DMS 273 treated with DMSO at 0.1 percent for 48 hours (cell line): Measurements from ENCODE around the gene IFNL3.
"Not testable (repeated sequence)": the region's sequence is repeated elsewhere in the genome, so short reads cannot be mapped to it uniquely, and the experiment has no call there.

ENCODE experiments used
- DNase-seq: peaks from one replicate; lab custom pipeline; 2025; lab: John Stamatoyannopoulos, UW

IFNL3 gene

DNA sequence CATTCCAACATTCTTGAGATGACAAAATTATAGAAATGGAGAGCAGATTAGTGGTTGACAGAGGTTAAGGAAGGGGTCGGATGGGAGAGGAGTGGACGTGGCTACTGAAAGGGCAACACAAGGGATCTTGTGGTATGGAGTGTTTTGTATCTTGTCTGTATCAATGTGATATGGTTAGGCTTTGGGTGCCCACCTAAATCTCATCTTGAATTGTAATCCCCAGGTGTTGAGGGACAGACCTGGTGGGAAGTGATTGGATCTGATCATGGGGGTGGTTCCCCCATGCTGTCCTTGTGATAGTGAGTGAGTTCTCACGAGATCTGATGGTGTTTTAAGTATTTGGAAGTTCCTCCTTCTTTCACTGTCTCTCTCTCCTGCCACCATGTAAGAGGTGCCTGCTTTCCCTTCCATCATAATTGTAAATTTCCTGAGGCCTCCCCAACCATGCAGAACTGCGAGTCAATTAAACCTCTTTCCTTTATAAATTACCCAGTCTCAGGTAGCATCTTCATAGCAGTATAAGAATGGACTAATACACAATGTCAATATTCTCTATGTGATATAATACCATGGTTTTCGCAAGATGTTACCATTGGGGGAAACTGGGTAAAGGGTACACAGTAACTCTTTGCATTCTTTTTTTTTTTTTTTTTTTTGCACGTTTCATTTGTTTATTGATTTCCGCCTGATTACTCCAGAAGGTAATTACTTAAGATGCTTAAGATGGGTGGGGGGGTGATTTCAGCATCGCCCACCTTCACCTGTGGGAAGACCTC, 8.8 kb upstream of the IFNL3 start:
- no peak for DNase-seq

DNA sequence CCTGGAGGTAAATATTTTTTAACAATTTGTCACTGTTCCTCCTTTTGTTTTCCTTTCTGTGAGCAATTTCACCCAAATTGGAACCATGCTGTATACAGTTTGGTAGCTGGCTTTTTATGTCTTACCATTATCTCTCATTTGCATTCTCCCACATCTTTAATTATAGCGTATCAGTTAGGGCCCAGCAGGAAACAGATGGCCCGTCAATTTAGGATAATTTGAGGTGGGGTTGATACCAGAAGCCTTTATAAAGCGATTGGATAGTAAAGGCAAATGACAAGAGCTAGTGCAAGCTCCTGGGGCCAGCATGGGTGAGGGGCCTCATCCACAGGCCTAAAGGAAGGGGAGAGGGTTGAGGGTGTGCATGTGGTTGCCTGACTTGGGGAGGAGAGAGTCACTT, 7.7 kb upstream of the IFNL3 start:
- peak; percentile 60 for DNase-seq

DNA sequence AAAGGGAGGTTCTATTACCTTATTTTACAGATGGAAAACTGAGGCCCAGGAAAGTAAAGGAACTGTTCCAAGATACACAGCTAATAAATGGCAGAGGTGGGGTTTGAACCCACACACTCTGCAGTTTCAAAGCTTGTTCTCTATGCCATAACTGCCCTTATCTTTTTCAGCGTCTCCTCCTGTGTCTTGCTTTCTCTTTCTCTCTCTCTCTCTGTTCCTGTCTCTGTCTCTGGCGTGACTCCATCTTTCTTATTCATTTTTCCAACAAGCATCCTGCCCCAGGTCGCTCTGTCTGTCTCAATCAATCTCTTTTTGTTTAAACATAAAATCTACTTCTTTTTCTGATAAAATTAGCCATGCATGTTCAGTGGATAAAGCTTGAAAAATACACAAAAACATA, 7.0 kb upstream of the IFNL3 start:
- no peak for DNase-seq

DNA sequence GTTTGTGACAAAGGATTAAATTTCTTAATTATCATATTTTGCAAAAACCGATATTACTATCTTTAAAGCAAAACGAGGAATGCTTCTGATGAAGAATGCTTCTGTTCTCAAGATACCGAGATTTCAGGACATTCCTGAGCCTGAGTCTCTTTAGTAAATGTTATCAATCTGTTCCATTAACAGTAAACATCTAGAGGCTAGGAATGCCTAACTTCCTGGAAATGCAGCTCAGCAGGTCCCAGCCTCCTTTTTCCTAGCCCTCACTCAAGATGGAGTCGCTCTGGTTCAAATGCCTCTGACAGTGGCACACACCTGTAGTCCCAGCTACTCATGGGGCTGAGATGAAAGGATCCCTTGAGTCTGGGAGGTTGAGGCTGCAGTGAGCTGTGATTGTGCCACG, 6.3 kb upstream of the IFNL3 start:
- no peak for DNase-seq

DNA sequence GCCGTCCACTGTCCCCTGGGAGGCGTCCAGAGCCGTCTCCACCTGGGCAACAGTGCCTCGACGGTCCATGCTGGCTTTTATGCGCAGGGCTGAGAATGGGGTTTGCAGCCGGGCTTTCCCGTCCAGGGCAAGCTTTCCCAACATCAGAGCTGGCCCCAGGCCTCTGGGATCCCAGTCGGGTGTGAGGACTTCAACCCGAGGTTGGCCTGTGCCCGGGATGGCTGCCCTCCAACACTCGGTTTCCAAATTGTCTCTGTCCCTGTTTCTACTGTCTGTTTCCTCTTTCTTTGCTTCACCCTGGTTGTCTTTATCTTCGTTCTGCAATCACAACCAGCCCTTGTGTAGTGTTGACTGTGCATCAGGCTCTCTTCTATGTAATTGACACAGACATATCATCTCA, 4.0 kb upstream of the IFNL3 start, which contains the start of gene IFNL4:
Gene IFNL4 (minus strand): TSS at position 51 of the 400 bp plus-strand sequence.
- DNase-seq: no peak

DNA sequence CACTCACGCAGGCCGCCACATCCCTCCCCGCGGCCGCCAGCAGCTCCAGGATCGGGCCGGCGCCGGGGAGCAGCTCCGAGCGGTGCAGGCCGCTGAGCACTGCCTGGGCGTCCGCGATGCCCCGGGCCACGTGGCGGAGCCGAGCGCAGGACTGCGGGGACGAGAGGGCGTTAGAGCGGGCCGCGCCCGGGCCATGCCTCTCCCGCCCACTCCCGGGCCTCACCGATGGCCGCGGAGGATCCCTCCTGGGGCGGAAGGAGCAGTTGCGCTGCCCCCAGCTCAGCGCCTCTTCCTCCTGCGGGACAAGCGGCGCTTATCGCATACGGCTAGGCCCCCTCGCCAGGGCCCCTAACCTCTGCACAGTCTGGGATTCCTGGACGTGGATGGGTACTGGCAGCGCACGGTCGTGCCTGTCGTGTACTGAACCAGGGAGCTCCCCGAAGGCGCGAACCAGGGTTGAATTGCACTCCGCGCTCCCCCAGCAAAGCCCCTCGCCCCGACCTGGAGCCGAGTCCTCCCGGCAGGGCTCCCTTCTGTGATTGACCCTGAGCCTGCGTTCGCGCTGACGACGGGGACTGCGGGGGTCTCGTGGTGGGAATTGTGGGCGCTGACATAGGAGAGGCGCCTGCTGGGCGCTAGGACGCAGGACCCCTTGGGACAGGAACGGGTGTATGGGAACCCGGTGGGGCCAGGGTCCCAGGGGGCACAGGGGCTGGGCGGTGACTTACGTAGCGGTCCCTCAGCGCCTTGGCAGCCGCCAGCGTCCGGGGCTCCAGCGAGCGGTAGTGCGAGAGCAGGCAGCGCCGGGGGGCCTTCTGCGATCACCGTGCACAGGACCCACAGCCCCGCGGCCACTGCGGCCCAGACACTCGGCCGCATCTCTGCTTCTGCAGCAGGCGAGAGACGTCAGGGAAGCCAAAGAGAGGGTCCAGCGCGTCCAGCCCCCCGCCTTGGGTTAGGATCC, 3.2 kb upstream of the IFNL3 start:
- DNase-seq: no peak

DNA sequence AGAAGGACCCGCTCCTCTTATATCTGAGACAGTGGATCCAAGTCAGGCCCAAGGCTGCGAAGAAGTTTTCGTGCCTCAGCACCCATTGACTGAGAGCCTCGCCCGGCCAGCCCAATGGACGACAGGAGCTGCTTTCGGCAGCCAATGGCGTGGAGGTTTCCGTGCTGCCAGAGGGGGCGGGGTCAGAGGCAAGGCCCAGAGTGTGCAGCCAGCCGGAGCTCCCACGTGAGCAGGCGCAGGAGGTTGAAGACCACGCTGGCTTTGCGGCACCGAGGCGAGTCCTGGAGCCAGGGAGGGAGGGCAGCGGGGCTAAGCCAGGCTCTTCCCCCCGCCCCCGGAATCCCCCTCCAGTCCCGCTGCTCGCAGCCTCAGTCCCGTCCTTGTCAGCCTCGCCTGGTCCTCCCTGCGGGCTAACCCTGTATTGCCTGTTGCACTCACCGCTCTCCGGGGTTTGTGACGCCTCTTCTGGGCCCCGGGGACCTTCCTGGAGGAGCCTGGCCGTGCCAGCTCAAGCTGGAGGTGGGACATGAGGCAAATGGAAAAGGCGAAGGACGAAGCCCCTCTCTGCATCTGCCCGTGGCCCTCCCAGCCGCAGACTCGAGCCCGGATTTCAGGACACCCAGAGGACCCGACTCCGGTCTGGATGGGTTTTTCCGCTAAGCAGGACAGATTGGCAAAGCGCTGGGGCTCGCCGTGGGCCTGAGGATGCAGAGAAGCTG, 2.3 kb upstream of the IFNL3 start:
- no peak for DNase-seq

DNA sequence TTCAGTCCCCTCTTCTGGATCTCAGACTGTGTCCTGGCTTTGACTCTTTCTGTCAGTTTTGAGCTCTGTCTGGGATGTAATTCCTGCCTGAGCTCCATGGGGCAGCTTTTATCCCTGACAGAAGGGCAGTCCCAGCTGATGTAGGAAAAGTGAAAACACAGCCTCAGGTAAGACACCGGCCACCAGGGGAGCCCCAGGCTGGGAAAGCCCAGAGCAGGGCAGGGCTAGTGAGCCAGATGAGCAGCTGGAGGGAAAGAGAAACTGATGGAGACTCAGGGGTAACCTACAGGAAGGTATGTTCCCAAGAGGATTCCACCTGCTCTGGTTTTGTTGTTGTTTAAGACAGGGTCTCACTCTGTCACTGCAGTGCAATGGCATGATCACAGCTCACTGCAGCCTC, 360 bp upstream of the IFNL3 start:
- not testable (repeated sequence) for DNase-seq

DNA sequence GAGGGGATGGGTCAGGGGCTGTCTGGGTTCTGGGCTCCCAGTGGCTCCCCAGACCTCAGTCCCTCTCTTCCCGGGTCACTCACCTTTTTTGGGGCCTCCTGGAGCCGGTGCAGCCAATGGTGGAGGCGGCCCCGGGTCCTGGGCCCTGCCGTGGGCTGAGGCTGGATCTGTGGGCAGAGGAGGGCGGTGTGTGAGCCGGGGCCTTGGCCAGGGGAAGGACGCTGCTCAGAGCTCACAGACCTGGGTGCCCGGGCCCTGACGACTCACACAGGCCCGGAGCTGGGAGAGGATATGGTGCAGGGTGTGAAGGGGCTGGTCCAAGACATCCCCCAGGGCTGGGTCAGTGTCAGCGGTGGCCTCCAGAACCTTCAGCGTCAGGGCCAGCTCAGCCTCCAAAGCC, 1.1 kb downstream of the IFNL3 start:
- DNase-seq: not testable (repeated sequence)

DNA sequence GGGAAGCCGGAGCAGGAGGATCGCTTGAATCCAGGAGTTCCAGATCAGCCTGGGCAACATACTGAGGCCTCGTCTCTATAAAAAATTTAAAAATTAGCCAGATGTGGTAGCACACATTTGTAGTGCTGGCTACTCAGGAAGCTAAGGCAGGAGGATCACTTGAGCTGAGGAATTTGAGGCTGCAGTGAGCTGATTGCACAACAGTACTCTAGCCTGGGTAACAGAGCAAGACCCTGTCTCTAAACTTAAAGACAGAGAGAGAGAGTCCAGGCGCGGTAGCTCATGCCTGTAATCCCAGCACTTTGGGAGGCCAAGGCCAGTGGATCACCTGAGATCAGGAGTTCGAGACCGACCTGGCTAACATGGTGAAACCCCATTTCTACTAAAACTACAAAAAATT, 4.4 kb downstream of the IFNL3 start:
- no peak for DNase-seq

DNA sequence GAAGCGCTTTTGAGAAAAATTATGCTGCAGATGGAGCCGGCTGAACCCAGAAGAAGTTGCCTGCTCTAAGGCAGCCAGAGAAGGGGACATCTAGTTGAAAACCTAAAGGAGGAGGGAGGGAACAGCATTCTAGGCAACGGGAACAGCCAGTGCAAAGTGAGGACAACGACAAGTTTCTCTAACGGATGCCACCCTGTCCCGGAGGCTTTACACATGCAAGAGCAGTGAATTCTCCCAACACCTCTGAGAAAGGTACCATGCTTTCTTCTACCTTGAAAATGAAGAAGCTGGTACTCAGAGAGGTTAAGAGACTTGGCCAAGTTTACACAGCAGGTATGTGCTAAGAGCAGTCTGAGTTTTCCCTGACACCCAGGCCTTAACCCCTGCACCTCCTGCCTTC, 5.9 kb downstream of the IFNL3 start:
- no peak for DNase-seq

DNA sequence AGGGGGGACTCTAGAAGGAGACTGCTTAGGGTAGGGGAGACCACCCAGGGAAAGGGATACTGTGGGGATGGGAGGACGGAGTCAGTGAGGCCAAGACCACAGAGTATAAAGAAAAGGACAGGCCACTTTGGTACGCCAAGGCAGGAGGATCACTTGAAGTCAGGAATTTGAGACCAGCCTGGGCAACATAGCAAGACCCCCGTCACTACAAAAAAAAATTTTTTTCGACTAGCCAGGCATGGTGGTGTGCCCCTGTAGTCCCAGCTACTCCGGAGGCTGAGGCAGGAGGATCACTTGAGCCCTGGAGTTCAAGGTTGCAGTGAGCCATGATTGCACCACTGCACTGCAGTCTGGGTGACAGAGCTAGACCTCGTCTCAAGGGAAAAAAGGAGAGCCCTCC, 6.6 kb downstream of the IFNL3 start:
- no peak for DNase-seq

DNA sequence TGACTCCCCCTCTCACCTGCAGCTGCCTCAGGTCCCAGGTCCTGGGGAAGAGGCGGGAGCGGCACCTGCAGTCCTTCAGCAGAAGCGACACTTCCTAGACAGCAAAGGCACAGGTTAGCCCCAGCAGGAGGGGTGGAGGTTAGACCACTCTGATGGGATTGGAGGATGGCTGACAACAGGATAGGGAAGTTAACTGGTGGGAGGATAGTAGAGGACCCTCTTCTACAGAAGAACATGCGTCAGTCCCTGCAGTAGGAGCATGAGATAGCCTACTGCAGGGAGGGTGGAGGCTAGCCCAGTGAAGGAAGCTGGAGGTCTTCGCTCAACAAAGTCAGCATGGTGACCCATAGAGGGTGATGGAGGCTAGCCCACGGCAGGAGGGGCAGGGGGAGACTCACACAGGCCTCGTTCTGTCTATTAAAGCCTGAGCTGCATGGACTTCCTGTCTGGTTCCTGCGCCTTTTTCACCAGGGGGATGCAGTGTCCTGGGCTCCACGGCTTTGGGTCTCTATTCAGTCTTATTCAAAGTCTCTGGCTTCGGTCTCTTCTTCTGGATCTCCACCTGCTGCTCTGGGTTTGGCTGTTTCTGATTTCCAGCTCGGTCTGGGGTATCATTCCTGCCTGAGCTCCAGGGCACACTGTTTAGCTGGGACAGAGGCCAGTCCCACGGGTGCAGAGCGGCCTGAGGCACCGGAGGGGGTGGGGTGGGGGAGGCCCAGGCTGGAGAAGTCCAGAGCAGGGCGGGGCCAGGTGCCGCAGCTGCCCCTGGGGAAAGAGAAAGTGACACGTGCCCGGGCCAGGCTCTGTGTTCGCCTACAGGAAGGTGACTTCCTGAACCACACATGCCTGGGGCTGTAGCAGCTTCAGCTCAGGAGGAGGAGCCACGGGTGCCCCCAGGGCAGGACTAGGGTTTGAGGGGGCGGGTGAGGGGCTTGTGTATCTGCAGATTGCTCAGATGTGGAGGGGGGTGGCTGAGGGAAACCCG, 7.3 kb downstream of the IFNL3 start:
- no peak for DNase-seq

DNA sequence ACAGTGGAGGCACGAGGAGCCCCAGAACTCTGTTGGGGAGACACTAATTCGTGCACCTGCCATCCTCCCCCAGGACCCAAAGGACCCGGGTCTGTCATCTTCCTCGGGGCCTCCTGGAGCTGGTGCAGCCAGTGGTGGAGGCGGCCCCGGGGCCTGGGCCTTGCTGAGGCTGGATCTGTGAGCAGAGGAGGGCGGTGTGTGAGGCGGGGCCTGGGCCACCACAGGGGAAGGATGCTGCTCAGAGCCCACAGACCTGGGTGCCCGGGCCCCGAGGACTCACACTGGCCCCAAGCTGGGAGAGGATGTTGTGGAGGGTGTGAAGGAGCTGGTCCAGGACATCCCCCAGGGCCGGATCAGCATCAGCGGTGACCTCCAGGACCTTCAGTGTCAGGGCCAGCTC, 8.3 kb downstream of the IFNL3 start:
- no peak for DNase-seq

DNA sequence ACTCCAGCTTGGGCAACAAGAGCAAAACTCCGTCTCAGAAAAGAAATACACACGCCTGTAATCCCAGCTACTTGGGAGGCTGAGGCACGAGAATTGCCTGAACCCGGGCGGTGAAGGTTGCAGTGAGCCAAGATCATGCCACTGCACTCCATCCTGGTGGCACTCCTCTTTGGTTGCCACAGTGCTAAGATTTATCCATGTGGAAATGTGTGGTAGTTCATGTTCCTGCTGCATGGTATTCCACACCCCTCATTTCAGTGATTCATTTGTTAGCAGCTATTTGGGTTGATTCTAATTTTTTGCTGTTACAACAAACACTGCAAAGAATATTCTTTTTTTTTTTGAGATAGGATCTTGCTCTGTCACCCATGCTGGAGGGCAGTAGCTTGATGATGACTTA, 12.1 kb downstream of the IFNL3 start:
- DNase-seq: no peak

DNA sequence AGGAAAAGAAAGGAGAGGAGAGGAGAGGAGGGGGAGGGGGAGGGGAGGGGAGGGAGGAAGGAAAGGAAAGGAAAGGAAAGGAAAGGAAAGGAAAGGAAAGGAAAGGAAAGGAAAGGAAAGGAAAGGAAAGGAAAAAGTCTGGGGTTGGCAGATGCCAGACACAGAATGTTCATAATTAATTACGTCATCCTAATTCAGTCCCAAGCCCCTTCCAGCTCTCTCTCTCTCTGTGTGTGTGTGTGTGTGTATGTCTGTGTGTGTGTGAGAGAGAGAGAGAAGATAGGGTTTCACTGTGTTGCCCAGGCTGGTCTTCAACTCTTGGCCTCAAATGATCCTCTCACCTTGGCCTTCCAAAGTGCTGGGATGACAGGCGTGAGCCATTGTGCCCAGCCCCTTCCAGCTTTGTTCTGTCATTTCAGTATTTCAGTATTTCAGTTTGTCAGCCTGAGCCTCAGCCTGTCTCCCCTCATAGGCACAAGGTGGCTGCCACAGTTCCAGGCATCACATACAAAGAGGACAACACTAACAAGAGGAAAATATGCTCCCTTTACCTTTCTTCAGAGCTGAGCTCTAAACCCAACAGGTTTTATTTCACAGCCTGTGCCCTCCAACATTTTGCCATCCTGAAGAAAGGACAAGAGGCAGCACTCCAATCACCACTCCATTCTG, 14.6 kb downstream of the IFNL3 start:
- DNase-seq: no peak

DNA sequence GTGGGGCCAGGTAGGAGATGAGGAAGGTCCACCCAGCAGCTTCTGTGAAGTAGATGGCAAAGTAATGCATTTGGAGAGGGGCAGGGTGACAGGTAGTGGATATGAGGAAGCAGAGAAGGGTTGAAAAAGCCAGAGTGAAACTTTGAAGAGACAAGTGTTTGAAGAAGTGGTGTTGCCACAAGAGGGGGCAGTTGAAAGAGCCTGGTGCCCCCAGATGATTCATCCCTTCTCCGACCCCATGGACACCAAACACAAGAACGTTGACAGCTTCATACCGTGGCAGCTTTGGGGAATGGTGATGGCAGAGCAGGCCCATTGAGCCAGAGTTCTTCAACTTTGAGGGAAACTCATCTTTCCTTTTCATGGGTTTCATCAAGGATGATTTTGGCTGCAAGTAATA, 19.9 kb downstream of the IFNL3 start:
- DNase-seq: no peak

DNA sequence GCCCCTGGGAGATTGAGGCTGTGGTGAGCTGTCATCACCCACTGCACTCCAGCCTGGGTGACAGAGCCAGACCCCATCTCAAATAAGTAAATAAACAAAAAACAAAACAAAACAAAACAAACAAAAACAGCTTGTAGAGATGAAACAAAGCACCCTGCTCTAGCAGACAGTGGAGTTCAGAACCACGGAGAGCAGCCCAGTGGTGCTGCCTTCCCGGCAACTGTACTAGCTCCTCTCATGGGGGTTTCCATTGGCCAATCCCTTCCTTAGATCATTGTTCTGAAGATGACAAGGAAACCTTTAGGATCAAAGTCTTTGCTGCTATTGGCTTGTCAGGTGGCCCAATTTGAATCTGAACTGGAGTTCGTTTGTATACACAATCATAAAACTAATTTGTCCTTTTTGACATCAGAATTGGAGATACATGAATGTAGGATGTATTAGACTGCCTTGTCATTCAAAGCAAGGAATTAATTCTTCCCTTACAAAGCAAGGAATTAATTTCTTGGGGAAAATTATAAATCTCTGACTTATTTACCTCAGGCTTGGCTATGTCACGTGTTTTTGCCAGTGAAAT, 21.0 kb downstream of the IFNL3 start:
- no peak for DNase-seq

DNA sequence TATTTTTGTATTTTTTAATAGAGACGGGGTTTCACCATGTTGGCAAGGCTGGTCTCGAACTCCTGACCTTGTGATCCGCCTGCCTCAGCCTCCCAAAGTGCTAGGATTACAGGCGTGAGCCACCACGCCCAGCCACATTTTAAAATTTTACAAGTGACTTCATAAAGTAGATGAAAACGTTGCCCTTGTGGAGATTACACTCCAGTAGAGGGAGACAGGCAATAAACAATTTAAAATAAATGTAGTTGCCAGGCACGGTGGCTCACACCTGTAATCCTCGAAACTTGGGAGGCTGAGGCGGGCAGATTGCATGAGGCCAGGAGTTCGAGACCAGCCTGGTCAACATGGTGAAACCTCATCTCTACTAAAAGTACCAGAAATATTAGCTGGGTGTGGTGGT, 25.7 kb downstream of the IFNL3 start:
- not testable (repeated sequence) for DNase-seq
